Measurements from ENCODE around the gene GSTM2.
"Not testable (repeated sequence)": the region's sequence is repeated elsewhere in the genome, so short reads cannot be mapped to it uniquely, and the experiment has no call there.

GSTM2 gene

GRCh38 chr1:109664671-109665070 is 3.2 kb upstream of the GSTM2 start:
- Histone ChIP-seq H3F3A (ENCODE audit: low read depth) (no peaks in the 10 kb centered on the region), H2AFZ (ENCODE audit: low read length) (no peak overlapping the region), H3K9ac (ENCODE audit: low read depth, low read length, poor library complexity, severe bottlenecking) (no peak overlapping the region), H3K27me3 (ENCODE audit: insufficient read depth, low read length, poor library complexity, severe bottlenecking) (no peaks in the 10 kb centered on the region), H4K20me1 (ENCODE audit: insufficient read depth, low read length, poor library complexity, severe bottlenecking) (no peaks in the 10 kb centered on the region), H3K4me1 (ENCODE audit: insufficient read depth, low read length, poor library complexity, severe bottlenecking) (peaks cover 21% of the 10 kb centered on the region), H3K9me2 (replicated peaks; ENCODE audit: low read depth, low read length) (no peaks in the 10 kb centered on the region), H3K36me3 (ENCODE audit: insufficient read depth, low read length) (no peaks in the 10 kb centered on the region), H3K9me3 (ENCODE audit: insufficient read depth, low read depth, low read length) (no peaks in the 10 kb centered on the region), H3K4me2 (ENCODE audit: low read depth, low read length, poor library complexity, severe bottlenecking) (no peak overlapping the region), H3K4me3 (ENCODE audit: low read length, poor library complexity, severe bottlenecking) (no peak overlapping the region), H3K79me2 (ENCODE audit: insufficient read depth, low read length) (no peaks in the 10 kb centered on the region)
- TF ChIP-seq CTCF (conservative IDR thresholded peaks at IDR 0.05; ENCODE audit: low read length) (no peak), EZH2phosphoT487 (IDR thresholded peaks at IDR 0.05; ENCODE audit: borderline replicate concordance) (no peak)

- H3K4me2 ChIP-seq (ENCODE audit: low read depth, low read length, poor library complexity, severe bottlenecking): peak overlapping the region; percentile 38
- no peaks in the 10 kb centered on the region for H3K9me2 ChIP-seq (replicated peaks; ENCODE audit: low read depth, low read length)
- H3K9ac ChIP-seq (ENCODE audit: low read depth, low read length, poor library complexity, severe bottlenecking): no peak overlapping the region
- no peak overlapping the region for H3K4me3 ChIP-seq (ENCODE audit: low read length, poor library complexity, severe bottlenecking)
- TF ChIP-seq CTCF (conservative IDR thresholded peaks at IDR 0.05; ENCODE audit: low read length): no peak
- TF ChIP-seq EZH2phosphoT487 (IDR thresholded peaks at IDR 0.05; ENCODE audit: borderline replicate concordance): no peak
- H2AFZ ChIP-seq (ENCODE audit: low read length): no peak overlapping the region
- H3F3A ChIP-seq (ENCODE audit: low read depth): no peaks in the 10 kb centered on the region
- no peaks in the 10 kb centered on the region for H3K9me3 ChIP-seq (ENCODE audit: insufficient read depth, low read depth, low read length)
- H3K27me3 ChIP-seq (ENCODE audit: insufficient read depth, low read length, poor library complexity, severe bottlenecking): no peaks in the 10 kb centered on the region
- H4K20me1 ChIP-seq (ENCODE audit: insufficient read depth, low read length, poor library complexity, severe bottlenecking): no peaks in the 10 kb centered on the region
- H3K79me2 ChIP-seq (ENCODE audit: insufficient read depth, low read length): no peaks in the 10 kb centered on the region
- peaks cover 6% of the 10 kb centered on the region for H3K4me1 ChIP-seq (ENCODE audit: insufficient read depth, low read length, poor library complexity, severe bottlenecking)
- no peaks in the 10 kb centered on the region for H3K36me3 ChIP-seq (ENCODE audit: insufficient read depth, low read length)
Observed at GRCh38 chr1:109668123-109668775, 392 bp downstream of the GSTM2 start.

- Histone ChIP-seq H3K4me3 (ENCODE audit: low read length, poor library complexity, severe bottlenecking) (no peak overlapping the region), H3K9me3 (ENCODE audit: insufficient read depth, low read depth, low read length) (no peaks in the 10 kb centered on the region), H2AFZ (ENCODE audit: low read length) (no peak overlapping the region), H4K20me1 (ENCODE audit: insufficient read depth, low read length, poor library complexity, severe bottlenecking) (no peaks in the 10 kb centered on the region), H3K36me3 (ENCODE audit: insufficient read depth, low read length) (no peaks in the 10 kb centered on the region), H3K79me2 (ENCODE audit: insufficient read depth, low read length) (no peaks in the 10 kb centered on the region), H3K9ac (ENCODE audit: low read depth, low read length, poor library complexity, severe bottlenecking) (no peak overlapping the region), H3F3A (ENCODE audit: low read depth) (no peaks in the 10 kb centered on the region), H3K4me2 (ENCODE audit: low read depth, low read length, poor library complexity, severe bottlenecking) (no peak overlapping the region), H3K27me3 (ENCODE audit: insufficient read depth, low read length, poor library complexity, severe bottlenecking) (no peaks in the 10 kb centered on the region), H3K9me2 (replicated peaks; ENCODE audit: low read depth, low read length) (no peaks in the 10 kb centered on the region), H3K4me1 (ENCODE audit: insufficient read depth, low read length, poor library complexity, severe bottlenecking) (no peaks in the 10 kb centered on the region)
- TF ChIP-seq EZH2phosphoT487 (IDR thresholded peaks at IDR 0.05; ENCODE audit: borderline replicate concordance) (no peak), CTCF (conservative IDR thresholded peaks at IDR 0.05; ENCODE audit: low read length) (no peak)
Observed at GRCh38 chr1:109669246-109669948, 1.5 kb downstream of the GSTM2 start.

- not testable (repeated sequence) for H3K27me3 ChIP-seq (ENCODE audit: insufficient read depth, low read length, poor library complexity, severe bottlenecking); H3K79me2 ChIP-seq (ENCODE audit: insufficient read depth, low read length); H3F3A ChIP-seq (ENCODE audit: low read depth); H3K9ac ChIP-seq (ENCODE audit: low read depth, low read length, poor library complexity, severe bottlenecking); H3K4me2 ChIP-seq (ENCODE audit: low read depth, low read length, poor library complexity, severe bottlenecking); H3K4me1 ChIP-seq (ENCODE audit: insufficient read depth, low read length, poor library complexity, severe bottlenecking); H3K36me3 ChIP-seq (ENCODE audit: insufficient read depth, low read length); H4K20me1 ChIP-seq (ENCODE audit: insufficient read depth, low read length, poor library complexity, severe bottlenecking); H3K9me2 ChIP-seq (replicated peaks; ENCODE audit: low read depth, low read length); H2AFZ ChIP-seq (ENCODE audit: low read length); H3K4me3 ChIP-seq (ENCODE audit: low read length, poor library complexity, severe bottlenecking); H3K9me3 ChIP-seq (ENCODE audit: insufficient read depth, low read depth, low read length)
Observed at GRCh38 chr1:109669949-109670302, 2.1 kb downstream of the GSTM2 start.

All from Loucy (cell line).